Measurements from ENCODE around the gene ARHGAP6. TPM values are rescaled to one million over a fixed set of nuclear protein-coding genes. Genes with fewer than 3 reads are reported as not detected.

ARHGAP6 gene
- total RNA-seq, 1 donor from 2014 or later = 1.2 TPM

DNA sequence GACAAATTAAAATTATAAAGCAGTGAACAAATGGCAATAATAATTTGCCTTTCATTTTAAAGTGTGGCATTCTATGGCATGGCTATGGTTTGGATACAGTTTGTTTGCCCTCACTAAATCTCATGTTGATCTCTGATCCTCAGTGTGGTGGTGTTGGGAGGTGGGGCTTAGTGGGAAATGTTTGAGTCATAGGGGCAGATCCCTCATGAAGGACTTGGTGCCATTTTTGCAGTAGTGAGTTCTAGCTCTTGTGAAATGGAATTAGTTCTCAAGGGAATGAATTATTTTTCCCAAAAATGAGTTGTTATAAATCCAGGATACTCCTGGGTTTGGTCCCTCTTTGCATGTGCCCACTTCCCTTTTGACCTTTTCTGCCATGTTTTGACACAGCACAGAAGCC is 191.1 kb downstream of the ARHGAP6 start:
- Histone ChIP-seq H3K9ac (no peak overlapping the region), H3K79me2 (ENCODE audit: low read depth) (no peaks in the 10 kb centered on the region), H4K20me1 (ENCODE audit: low read depth) (no peaks in the 10 kb centered on the region), H3K27ac (no peak overlapping the region), H3K9me3 (ENCODE audit: low read depth) (no peaks in the 10 kb centered on the region), H3K27me3 (no peaks in the 10 kb centered on the region), H3F3A (ENCODE audit: low read depth) (no peaks in the 10 kb centered on the region), H3K4me2 (no peak overlapping the region), H3K4me1 (no peaks in the 10 kb centered on the region), H3K36me3 (no peaks in the 10 kb centered on the region), H2AFZ (replicated peaks) (no peak overlapping the region), H3K4me3 (no peak overlapping the region)
- H3K36me3 Mint-ChIP-seq = no peaks in the 10 kb centered on the region
- H3K4me1 Mint-ChIP-seq = peaks cover 13% of the 10 kb centered on the region
- TF ChIP-seq EZH2 (IDR thresholded peaks at IDR 0.05) (no peak), EZH2phosphoT487 (IDR thresholded peaks at IDR 0.05) (no peak)
- TF ChIP-seq, protein P1, sequence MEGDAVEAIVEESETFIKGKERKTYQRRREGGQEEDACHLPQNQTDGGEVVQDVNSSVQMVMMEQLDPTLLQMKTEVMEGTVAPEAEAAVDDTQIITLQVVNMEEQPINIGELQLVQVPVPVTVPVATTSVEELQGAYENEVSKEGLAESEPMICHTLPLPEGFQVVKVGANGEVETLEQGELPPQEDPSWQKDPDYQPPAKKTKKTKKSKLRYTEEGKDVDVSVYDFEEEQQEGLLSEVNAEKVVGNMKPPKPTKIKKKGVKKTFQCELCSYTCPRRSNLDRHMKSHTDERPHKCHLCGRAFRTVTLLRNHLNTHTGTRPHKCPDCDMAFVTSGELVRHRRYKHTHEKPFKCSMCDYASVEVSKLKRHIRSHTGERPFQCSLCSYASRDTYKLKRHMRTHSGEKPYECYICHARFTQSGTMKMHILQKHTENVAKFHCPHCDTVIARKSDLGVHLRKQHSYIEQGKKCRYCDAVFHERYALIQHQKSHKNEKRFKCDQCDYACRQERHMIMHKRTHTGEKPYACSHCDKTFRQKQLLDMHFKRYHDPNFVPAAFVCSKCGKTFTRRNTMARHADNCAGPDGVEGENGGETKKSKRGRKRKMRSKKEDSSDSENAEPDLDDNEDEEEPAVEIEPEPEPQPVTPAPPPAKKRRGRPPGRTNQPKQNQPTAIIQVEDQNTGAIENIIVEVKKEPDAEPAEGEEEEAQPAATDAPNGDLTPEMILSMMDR (IDR thresholded peaks at IDR 0.05) = no peak
- no peaks in the 10 kb centered on the region for H3K27me3 Mint-ChIP-seq (ENCODE audit: insufficient read depth, low read depth)
- DNase-seq (ENCODE audit: low spot score) = no peak
- no peak overlapping the region for H3K27ac Mint-ChIP-seq
- H3K4me3 Mint-ChIP-seq = no peak overlapping the region
- H3K9me3 Mint-ChIP-seq = no peaks in the 10 kb centered on the region

DNA sequence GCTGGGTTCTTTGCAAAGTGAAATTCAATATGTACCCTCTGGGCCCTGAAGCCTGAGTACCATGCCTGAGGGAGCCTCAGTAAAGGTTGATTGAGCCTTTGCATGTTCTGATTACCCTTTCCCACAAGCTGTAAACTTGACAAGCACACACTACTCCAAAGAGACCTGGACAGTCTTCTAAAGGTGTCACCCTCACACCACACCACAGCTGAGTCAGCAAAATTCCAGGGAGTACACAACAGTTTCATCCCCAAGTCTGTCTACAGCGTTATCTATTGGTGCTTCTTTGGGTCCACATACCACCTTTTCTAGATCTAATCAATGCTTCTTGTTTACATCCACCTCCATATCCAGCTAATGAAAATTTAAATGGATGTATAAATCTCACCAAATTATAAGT is 191.7 kb downstream of the ARHGAP6 start:
- H3K4me1 ChIP-seq = no peaks in the 10 kb centered on the region
- Mint-ChIP-seq H3K27ac (no peak overlapping the region), H3K27me3 (ENCODE audit: insufficient read depth, low read depth) (no peaks in the 10 kb centered on the region), H3K4me1 (peaks cover 10% of the 10 kb centered on the region), H3K9me3 (no peaks in the 10 kb centered on the region), H3K36me3 (no peaks in the 10 kb centered on the region), H3K4me3 (no peak overlapping the region)
- no peak overlapping the region for H3K4me3 ChIP-seq
- H3K79me2 ChIP-seq (ENCODE audit: low read depth) = no peaks in the 10 kb centered on the region
- no peak for TF ChIP-seq EZH2phosphoT487 (IDR thresholded peaks at IDR 0.05)
- TF ChIP-seq, protein P1 (IDR thresholded peaks at IDR 0.05) = no peak
- TF ChIP-seq EZH2 (IDR thresholded peaks at IDR 0.05) = no peak
- no peaks in the 10 kb centered on the region for H3F3A ChIP-seq (ENCODE audit: low read depth)
- no peak overlapping the region for H3K27ac ChIP-seq
- H3K9me3 ChIP-seq (ENCODE audit: low read depth) = no peaks in the 10 kb centered on the region
- H3K4me2 ChIP-seq = no peak overlapping the region
- no peak for DNase-seq (ENCODE audit: low spot score)
- no peak overlapping the region for H2AFZ ChIP-seq (replicated peaks)
- H3K27me3 ChIP-seq = no peaks in the 10 kb centered on the region
- H4K20me1 ChIP-seq (ENCODE audit: low read depth) = no peaks in the 10 kb centered on the region
- no peaks in the 10 kb centered on the region for H3K36me3 ChIP-seq
- H3K9ac ChIP-seq = no peak overlapping the region

- no peaks in the 10 kb centered on the region for H3K36me3 Mint-ChIP-seq
- H3K36me3 ChIP-seq = no peaks in the 10 kb centered on the region
- H3K27me3 Mint-ChIP-seq (ENCODE audit: insufficient read depth, low read depth) = no peaks in the 10 kb centered on the region
- TF ChIP-seq EZH2 (IDR thresholded peaks at IDR 0.05) (no peak), EZH2phosphoT487 (IDR thresholded peaks at IDR 0.05) (no peak)
- TF ChIP-seq, protein P1 (IDR thresholded peaks at IDR 0.05) = no peak
- H3K9me3 Mint-ChIP-seq = no peaks in the 10 kb centered on the region
- no peak overlapping the region for H3K4me3 ChIP-seq
- H3K4me3 Mint-ChIP-seq = no peak overlapping the region
- H3K27me3 ChIP-seq = no peaks in the 10 kb centered on the region
- no peak overlapping the region for H3K27ac Mint-ChIP-seq
- H2AFZ ChIP-seq (replicated peaks) = no peak overlapping the region
- no peaks in the 10 kb centered on the region for H3K9me3 ChIP-seq (ENCODE audit: low read depth)
- no peaks in the 10 kb centered on the region for H3K4me1 Mint-ChIP-seq
- H3F3A ChIP-seq (ENCODE audit: low read depth) = no peaks in the 10 kb centered on the region
- DNase-seq (ENCODE audit: low spot score) = no peak
- no peak overlapping the region for H3K27ac ChIP-seq
- no peaks in the 10 kb centered on the region for H3K79me2 ChIP-seq (ENCODE audit: low read depth)
- no peak overlapping the region for H3K4me2 ChIP-seq
- no peaks in the 10 kb centered on the region for H3K4me1 ChIP-seq
- no peaks in the 10 kb centered on the region for H4K20me1 ChIP-seq (ENCODE audit: low read depth)
- no peak overlapping the region for H3K9ac ChIP-seq
Measured at GRCh38 chrX:11472879-11473278, 192.8 kb downstream of the ARHGAP6 start.

Data from neural progenitor cell (in vitro differentiated cells).